NOMO-1 treated with DMSO at 0.1 percent for 48 hours (cell line): ENCODE measurements around the gene NME7.
"Not testable (repeated sequence)": the region's sequence is repeated elsewhere in the genome, so short reads cannot be mapped to it uniquely, and the experiment has no call there.

Source experiments
- DNase-seq: peaks from one replicate; lab custom pipeline; 2025; ENCODE audit not compliant: unreplicated experiment; lab: John Stamatoyannopoulos, UW

NME7 gene

GRCh38 chr1:169308313-169309039 lies 59.1 kb downstream of the NME7 start:
- DNase-seq: no peak

- DNase-seq: no peak
Measured at GRCh38 chr1:169307176-169307575, 60.4 kb downstream of the NME7 start.

GRCh38 chr1:169305948-169306347 lies 61.6 kb downstream of the NME7 start:
- no peak for DNase-seq

- DNase-seq: no peak
Measured at GRCh38 chr1:169305356-169305755, 62.2 kb downstream of the NME7 start.

GRCh38 chr1:169300854-169301253 lies 66.7 kb downstream of the NME7 start:
- no peak for DNase-seq

- no peak for DNase-seq
Measured at GRCh38 chr1:169298441-169298840, 69.2 kb downstream of the NME7 start.

- DNase-seq: no peak
Measured at GRCh38 chr1:169295846-169296245, 71.8 kb downstream of the NME7 start.

GRCh38 chr1:169295425-169295824 lies 72.2 kb downstream of the NME7 start:
- DNase-seq: no peak

- no peak for DNase-seq
Measured at GRCh38 chr1:169289016-169289415, 78.6 kb downstream of the NME7 start.

- DNase-seq: no peak
Measured at GRCh38 chr1:169288011-169288414, 79.6 kb downstream of the NME7 start.

GRCh38 chr1:169287280-169287679 lies 80.3 kb downstream of the NME7 start:
- no peak for DNase-seq

- DNase-seq: not testable (repeated sequence)
Measured at GRCh38 chr1:169281562-169281961, 86.0 kb downstream of the NME7 start.

GRCh38 chr1:169271098-169271497 lies 96.5 kb downstream of the NME7 start:
- DNase-seq: no peak

- no peak for DNase-seq
Measured at GRCh38 chr1:169266133-169266532, 101.5 kb downstream of the NME7 start.

- DNase-seq: no peak
Measured at GRCh38 chr1:169263059-169263458, 104.5 kb downstream of the NME7 start.

- no peak for DNase-seq
Measured at GRCh38 chr1:169261884-169262283, 105.7 kb downstream of the NME7 start.

- no peak for DNase-seq
Measured at GRCh38 chr1:169260478-169261151, 107.0 kb downstream of the NME7 start.

GRCh38 chr1:169259816-169260215 lies 107.8 kb downstream of the NME7 start:
- DNase-seq: no peak

GRCh38 chr1:169250795-169251194 lies 116.8 kb downstream of the NME7 start:
- no peak for DNase-seq

GRCh38 chr1:169250022-169250421 lies 117.6 kb downstream of the NME7 start:
- DNase-seq: no peak

- DNase-seq: no peak
Measured at GRCh38 chr1:169249611-169250010, 118.0 kb downstream of the NME7 start.

GRCh38 chr1:169245706-169246105 lies 121.9 kb downstream of the NME7 start:
- no peak for DNase-seq
